ENCODE measurements around the gene IRX1.

DNA sequence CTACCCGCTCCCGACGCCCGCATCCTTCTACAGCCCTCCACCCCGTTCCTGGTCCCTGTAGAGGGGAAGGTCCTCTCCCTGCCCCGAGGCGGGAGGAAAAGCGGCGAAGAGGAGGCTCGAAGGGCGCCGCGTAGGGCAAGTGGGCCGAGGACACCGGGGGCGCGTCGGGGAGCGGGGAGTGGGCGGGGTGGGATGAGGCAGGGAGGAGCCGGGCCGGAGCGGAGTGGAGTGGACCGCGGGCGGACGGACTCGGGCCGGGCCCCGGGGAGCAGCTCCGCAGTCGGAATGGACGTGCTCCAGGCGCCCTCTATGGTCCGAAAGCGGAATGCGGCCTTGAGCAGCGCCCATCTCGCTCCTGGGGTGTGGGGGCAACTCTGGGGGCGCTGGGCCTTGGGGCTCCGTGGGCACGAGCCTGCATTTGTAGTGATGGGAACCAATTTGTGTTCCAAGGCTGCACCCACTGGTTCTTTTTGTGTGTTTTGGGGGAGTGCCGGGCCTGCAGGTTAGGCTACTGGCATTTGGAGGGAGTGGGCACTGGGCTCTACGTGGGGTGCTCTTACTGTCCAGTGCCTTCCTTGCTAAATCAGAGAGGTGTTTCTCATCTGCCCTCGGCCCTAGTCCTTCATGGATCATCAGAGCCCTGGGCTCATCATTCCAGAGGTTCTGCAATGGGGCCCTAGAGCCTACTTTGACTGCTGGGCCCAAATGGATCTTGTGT, 7.3 kb downstream of the IRX1 start:
- TF ChIP-seq, protein P1, sequence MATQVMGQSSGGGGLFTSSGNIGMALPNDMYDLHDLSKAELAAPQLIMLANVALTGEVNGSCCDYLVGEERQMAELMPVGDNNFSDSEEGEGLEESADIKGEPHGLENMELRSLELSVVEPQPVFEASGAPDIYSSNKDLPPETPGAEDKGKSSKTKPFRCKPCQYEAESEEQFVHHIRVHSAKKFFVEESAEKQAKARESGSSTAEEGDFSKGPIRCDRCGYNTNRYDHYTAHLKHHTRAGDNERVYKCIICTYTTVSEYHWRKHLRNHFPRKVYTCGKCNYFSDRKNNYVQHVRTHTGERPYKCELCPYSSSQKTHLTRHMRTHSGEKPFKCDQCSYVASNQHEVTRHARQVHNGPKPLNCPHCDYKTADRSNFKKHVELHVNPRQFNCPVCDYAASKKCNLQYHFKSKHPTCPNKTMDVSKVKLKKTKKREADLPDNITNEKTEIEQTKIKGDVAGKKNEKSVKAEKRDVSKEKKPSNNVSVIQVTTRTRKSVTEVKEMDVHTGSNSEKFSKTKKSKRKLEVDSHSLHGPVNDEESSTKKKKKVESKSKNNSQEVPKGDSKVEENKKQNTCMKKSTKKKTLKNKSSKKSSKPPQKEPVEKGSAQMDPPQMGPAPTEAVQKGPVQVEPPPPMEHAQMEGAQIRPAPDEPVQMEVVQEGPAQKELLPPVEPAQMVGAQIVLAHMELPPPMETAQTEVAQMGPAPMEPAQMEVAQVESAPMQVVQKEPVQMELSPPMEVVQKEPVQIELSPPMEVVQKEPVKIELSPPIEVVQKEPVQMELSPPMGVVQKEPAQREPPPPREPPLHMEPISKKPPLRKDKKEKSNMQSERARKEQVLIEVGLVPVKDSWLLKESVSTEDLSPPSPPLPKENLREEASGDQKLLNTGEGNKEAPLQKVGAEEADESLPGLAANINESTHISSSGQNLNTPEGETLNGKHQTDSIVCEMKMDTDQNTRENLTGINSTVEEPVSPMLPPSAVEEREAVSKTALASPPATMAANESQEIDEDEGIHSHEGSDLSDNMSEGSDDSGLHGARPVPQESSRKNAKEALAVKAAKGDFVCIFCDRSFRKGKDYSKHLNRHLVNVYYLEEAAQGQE (IDR thresholded peaks at IDR 0.05; ENCODE audit: insufficient replicate concordance, low read depth) = no peak
- TF ChIP-seq, protein P2, sequence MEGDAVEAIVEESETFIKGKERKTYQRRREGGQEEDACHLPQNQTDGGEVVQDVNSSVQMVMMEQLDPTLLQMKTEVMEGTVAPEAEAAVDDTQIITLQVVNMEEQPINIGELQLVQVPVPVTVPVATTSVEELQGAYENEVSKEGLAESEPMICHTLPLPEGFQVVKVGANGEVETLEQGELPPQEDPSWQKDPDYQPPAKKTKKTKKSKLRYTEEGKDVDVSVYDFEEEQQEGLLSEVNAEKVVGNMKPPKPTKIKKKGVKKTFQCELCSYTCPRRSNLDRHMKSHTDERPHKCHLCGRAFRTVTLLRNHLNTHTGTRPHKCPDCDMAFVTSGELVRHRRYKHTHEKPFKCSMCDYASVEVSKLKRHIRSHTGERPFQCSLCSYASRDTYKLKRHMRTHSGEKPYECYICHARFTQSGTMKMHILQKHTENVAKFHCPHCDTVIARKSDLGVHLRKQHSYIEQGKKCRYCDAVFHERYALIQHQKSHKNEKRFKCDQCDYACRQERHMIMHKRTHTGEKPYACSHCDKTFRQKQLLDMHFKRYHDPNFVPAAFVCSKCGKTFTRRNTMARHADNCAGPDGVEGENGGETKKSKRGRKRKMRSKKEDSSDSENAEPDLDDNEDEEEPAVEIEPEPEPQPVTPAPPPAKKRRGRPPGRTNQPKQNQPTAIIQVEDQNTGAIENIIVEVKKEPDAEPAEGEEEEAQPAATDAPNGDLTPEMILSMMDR (IDR thresholded peaks at IDR 0.05; ENCODE audit: insufficient read depth, low read length) = no peak
